GM18499 (cell line): ENCODE measurements around the gene PINLYP.
"Not testable (repeated sequence)": the region's sequence is repeated elsewhere in the genome, so short reads cannot be mapped to it uniquely, and the experiment has no call there.

Source experiments
- ATAC-seq: cut with Tn5 transposase; IDR thresholded peaks from one replicate; pipeline ENCODE4 v1.9.1; 2021; ENCODE audit warnings: moderate number of reproducible peaks; ENCODE audit not compliant: insufficient read depth, unreplicated experiment

PINLYP gene

GRCh38 chr19:43575955-43576878, 616 bp downstream of the PINLYP start:
- ATAC-seq = no peak

- no peak for ATAC-seq
Observed at GRCh38 chr19:43578787-43579186, 3.2 kb downstream of the PINLYP start.

GRCh38 chr19:43581467-43581866, 5.9 kb downstream of the PINLYP start:
- ATAC-seq = no peak

- ATAC-seq = no peak
Observed at GRCh38 chr19:43582495-43582894, 6.9 kb downstream of the PINLYP start.

- ATAC-seq = no peak
Observed at GRCh38 chr19:43584484-43584883, 8.9 kb downstream of the PINLYP start.

- no peak for ATAC-seq
Observed at GRCh38 chr19:43586346-43586745, 10.7 kb downstream of the PINLYP start.

GRCh38 chr19:43587029-43587428, 11.4 kb downstream of the PINLYP start:
- not testable (repeated sequence) for ATAC-seq

- no peak for ATAC-seq
Observed at GRCh38 chr19:43589277-43589676, 13.7 kb downstream of the PINLYP start.

- no peak for ATAC-seq
Observed at GRCh38 chr19:43589678-43590077, 14.1 kb downstream of the PINLYP start.

- ATAC-seq = no peak
Observed at GRCh38 chr19:43591904-43592772, 16.5 kb downstream of the PINLYP start.

- no peak for ATAC-seq
Observed at GRCh38 chr19:43592800-43593350, 17.3 kb downstream of the PINLYP start.

- ATAC-seq = no peak
Observed at GRCh38 chr19:43594081-43594697, 18.6 kb downstream of the PINLYP start.

GRCh38 chr19:43594710-43595604, 19.4 kb downstream of the PINLYP start:
- ATAC-seq = no peak

- ATAC-seq = no peak
Observed at GRCh38 chr19:43595605-43595998, 20.0 kb downstream of the PINLYP start.

GRCh38 chr19:43595999-43596841, 20.6 kb downstream of the PINLYP start, which contains the start of the genes IRGQ and ZNF576:
Gene IRGQ (minus strand): TSS chr19:43596134. CDS start chr19:43595338, 796 bp downstream.
Gene ZNF576 (plus strand): TSS chr19:43596595. CDS start chr19:43597109, 514 bp downstream.
- peak; percentile 81 for ATAC-seq

- ATAC-seq = no peak
Observed at GRCh38 chr19:43596842-43597461, 21.4 kb downstream of the PINLYP start.

GRCh38 chr19:43597876-43598275, 22.3 kb downstream of the PINLYP start:
- no peak for ATAC-seq
